Vagina (tissue), 2 donors: ENCODE results near the gene SHANK3.

Source experiments
- CTCF ChIP-seq, 3 experiments: fragments of 450-650 bp in 2 of 3; fragments of 200-600 bp in 1 of 3; sonication (generic) in 1 of 3; IDR thresholded peaks; one replicate each; pipeline ENCODE4 v1.5.1; 2017 to 2019; ENCODE audit warnings: antibody characterized with exemption in 3 of 3, mild to moderate bottlenecking in 2 of 3, moderate library complexity in 2 of 3
- POLR2A ChIP-seq, 2 donors: fragments of 450-650 bp; IDR thresholded peaks; one replicate each; pipeline ENCODE4 v1.6.1; 2017; ENCODE audit warnings: antibody characterized with exemption in 2 of 2, mild to moderate bottlenecking in 2 of 2, moderate library complexity in 2 of 2
- POLR2AphosphoS5 ChIP-seq, 2 donors: sonication (generic); formaldehyde crosslinking; IDR thresholded peaks; one replicate each; pipeline ENCODE4 v1.9.0; 2017; ENCODE audit warnings: antibody characterized with exemption in 2 of 2, mild to moderate bottlenecking in 2 of 2, low read depth in 1 of 2; ENCODE audit not compliant: insufficient read depth in 1 of 2

GRCh38 chr22:50670914-50671538, 1.6 kb upstream of the SHANK3 start:
- TF ChIP-seq CTCF (IDR thresholded peaks at IDR 0.05): no peak
- no peak for TF ChIP-seq POLR2A (IDR thresholded peaks at IDR 0.05)
- TF ChIP-seq POLR2AphosphoS5 (IDR thresholded peaks at IDR 0.05; ENCODE audit: insufficient read depth in 1 of 2, low read depth in 1 of 2): no peak
